Astrocyte (in vitro differentiated cells and primary cell): ENCODE data around the gene ADGRD1. TPM values are rescaled to one million over a fixed set of nuclear protein-coding genes. Genes with fewer than 3 reads are reported as not detected.

Experiments used
- DNase-seq: peaks from one replicate; pipeline ENCODE4 v3.0.0-alpha.2; 2010; ENCODE audit warnings: low read depth
- FAIRE-seq: peaks from 2 replicates; lab custom pipeline; 2011; peaks lifted over from hg19 to GRCh38; lab: Jason Lieb, UNC
- H2AFZ ChIP-seq: 2 replicates; pipeline ENCODE4 v1.6.0; 2012; ENCODE audit warnings: low read depth, low read length, inconsistent platforms
- H3K27ac ChIP-seq: 2 replicates; pipeline ENCODE4 v1.5.1; 2011; ENCODE audit warnings: low read depth, low read length, inconsistent platforms
- H3K27me3 ChIP-seq: 2 replicates; pipeline ENCODE4 v1.6.0; 2011; ENCODE audit warnings: low read length, inconsistent platforms; ENCODE audit not compliant: insufficient read depth
- H3K36me3 ChIP-seq: 2 replicates; pipeline ENCODE4 v1.5.1; 2011; ENCODE audit warnings: low read length, inconsistent platforms; ENCODE audit not compliant: insufficient read depth
- H3K4me1 ChIP-seq: 2 replicates; pipeline ENCODE4 v1.5.1; 2011; ENCODE audit warnings: low read length, inconsistent platforms; ENCODE audit not compliant: insufficient read depth
- H3K4me2 ChIP-seq: 2 replicates; pipeline ENCODE4 v1.6.0; 2012; ENCODE audit warnings: low read length, inconsistent platforms
- H3K4me3 ChIP-seq: 2 replicates; pipeline ENCODE4 v1.5.1; 2011; ENCODE audit warnings: low read depth, mild to moderate bottlenecking, low read length, inconsistent platforms; ENCODE audit not compliant: insufficient read depth
- H3K79me2 ChIP-seq: 2 replicates; pipeline ENCODE4 v1.6.0; 2012; ENCODE audit warnings: mild to moderate bottlenecking, low read length, inconsistent platforms; ENCODE audit not compliant: insufficient read depth
- H3K9ac ChIP-seq: 2 replicates; pipeline ENCODE4 v1.6.0; 2012; ENCODE audit warnings: mild to moderate bottlenecking, low read length, inconsistent platforms
- H3K9me3 ChIP-seq: 2 replicates; pipeline ENCODE4 v1.5.1; 2012; ENCODE audit warnings: low read depth, mild to moderate bottlenecking, low read length, inconsistent platforms; ENCODE audit not compliant: insufficient read depth
- H4K20me1 ChIP-seq: 2 replicates; pipeline ENCODE4 v1.6.0; 2012; ENCODE audit warnings: low read length, inconsistent platforms; ENCODE audit not compliant: insufficient read depth
- H3K27ac Mint-ChIP-seq: one replicate; pipeline ENCODE4 v1.8.0; 2021; ENCODE audit warnings: mild to moderate bottlenecking, mixed read lengths; ENCODE audit not compliant: unreplicated experiment
- H3K27me3 Mint-ChIP-seq: one replicate; pipeline ENCODE4 v1.8.0; 2021; ENCODE audit warnings: low read depth, mixed read lengths; ENCODE audit not compliant: unreplicated experiment
- H3K36me3 Mint-ChIP-seq: one replicate; pipeline ENCODE4 v1.8.0; 2021; ENCODE audit warnings: low read depth, mixed read lengths; ENCODE audit not compliant: unreplicated experiment
- H3K4me1 Mint-ChIP-seq: one replicate; pipeline ENCODE4 v1.8.0; 2021; ENCODE audit warnings: low read depth, mixed read lengths; ENCODE audit not compliant: unreplicated experiment
- H3K4me3 Mint-ChIP-seq: one replicate; pipeline ENCODE4 v1.8.0; 2021; ENCODE audit warnings: mild to moderate bottlenecking, moderate library complexity, mixed read lengths; ENCODE audit not compliant: unreplicated experiment
- H3K9me3 Mint-ChIP-seq: one replicate; pipeline ENCODE4 v1.8.0; 2021; ENCODE audit warnings: mild to moderate bottlenecking, mixed read lengths; ENCODE audit not compliant: unreplicated experiment
- CTCF ChIP-seq: IDR thresholded peaks from 2 replicates; pipeline ENCODE4 v1.5.1; 2011; ENCODE audit warnings: low read depth, mild to moderate bottlenecking, inconsistent platforms, low read length, moderate library complexity; ENCODE audit not compliant: insufficient read depth
- EZH2 ChIP-seq: IDR thresholded peaks from 2 replicates; pipeline ENCODE4 v1.6.1; 2012; ENCODE audit warnings: mild to moderate bottlenecking, low read length, inconsistent platforms; ENCODE audit not compliant: insufficient read depth
- total RNA-seq: library from RNA; stranded (reverse); gene quantifications from 2 replicates; pipeline ENCODE4 v1.2.1, GENCODE V29; 2021

Gene ADGRD1
- total RNA-seq, 1 donor from 2014 or later, result 3.0 TPM

- no peak overlapping the region for H3K9ac ChIP-seq
- no peaks in the 10 kb centered on the region for H3K4me1 ChIP-seq
- no peaks in the 10 kb centered on the region for H3K36me3 Mint-ChIP-seq
- H3K4me1 Mint-ChIP-seq, result no peaks in the 10 kb centered on the region
- no peak overlapping the region for H2AFZ ChIP-seq
- no peak overlapping the region for H3K4me3 Mint-ChIP-seq
- peaks cover 37% of the 10 kb centered on the region for H3K27me3 Mint-ChIP-seq
- DNase-seq, result no peak
- no peaks in the 10 kb centered on the region for H3K79me2 ChIP-seq
- TF ChIP-seq CTCF, result no peak
- no peak for TF ChIP-seq EZH2
- peaks cover 4% of the 10 kb centered on the region for H3K9me3 ChIP-seq
- no peak overlapping the region for H3K4me2 ChIP-seq
- no peak overlapping the region for H3K27ac ChIP-seq
- H3K9me3 Mint-ChIP-seq, result no peaks in the 10 kb centered on the region
- no peak overlapping the region for H3K4me3 ChIP-seq
- H3K27ac Mint-ChIP-seq, result no peak overlapping the region
- FAIRE-seq, result no peak
- no peaks in the 10 kb centered on the region for H4K20me1 ChIP-seq
- H3K27me3 ChIP-seq, result no peaks in the 10 kb centered on the region
- no peaks in the 10 kb centered on the region for H3K36me3 ChIP-seq
These were observed 94.9 kb downstream of the ADGRD1 start for GRCh38 chr12:131048611-131048990.

GRCh38 chr12:131049002-131049401 is 95.3 kb downstream of the ADGRD1 start:
- TF ChIP-seq CTCF (no peak), EZH2 (no peak)
- Histone ChIP-seq H2AFZ (no peak overlapping the region), H3K9me3 (peaks cover 4% of the 10 kb centered on the region)

GRCh38 chr12:131049549-131050339 is 96.0 kb downstream of the ADGRD1 start:
- no peaks in the 10 kb centered on the region for H4K20me1 ChIP-seq
- H3K27ac ChIP-seq, result no peak overlapping the region
- peaks cover 36% of the 10 kb centered on the region for H3K27me3 Mint-ChIP-seq
- no peak overlapping the region for H3K4me3 ChIP-seq
- H2AFZ ChIP-seq, result no peak overlapping the region
- no peak overlapping the region for H3K4me2 ChIP-seq
- no peaks in the 10 kb centered on the region for H3K4me1 ChIP-seq
- DNase-seq (no peak), FAIRE-seq (no peak)
- no peak overlapping the region for H3K27ac Mint-ChIP-seq
- H3K79me2 ChIP-seq, result no peaks in the 10 kb centered on the region
- H3K9me3 ChIP-seq, result peaks cover 4% of the 10 kb centered on the region
- no peaks in the 10 kb centered on the region for H3K27me3 ChIP-seq
- H3K36me3 Mint-ChIP-seq, result no peaks in the 10 kb centered on the region
- H3K4me1 Mint-ChIP-seq, result no peaks in the 10 kb centered on the region
- no peak overlapping the region for H3K9ac ChIP-seq
- H3K4me3 Mint-ChIP-seq, result no peak overlapping the region
- no peaks in the 10 kb centered on the region for H3K9me3 Mint-ChIP-seq
- TF ChIP-seq EZH2 (no peak), CTCF (no peak)
- H3K36me3 ChIP-seq, result no peaks in the 10 kb centered on the region

More at GRCh38 chr12:131049002-131049401, 95.3 kb downstream of the ADGRD1 start:
- Mint-ChIP-seq H3K27me3 (peaks cover 37% of the 10 kb centered on the region), H3K4me1 (no peaks in the 10 kb centered on the region), H3K9me3 (no peaks in the 10 kb centered on the region), H3K4me3 (no peak overlapping the region), H3K27ac (no peak overlapping the region), H3K36me3 (no peaks in the 10 kb centered on the region)
- DNase-seq, result no peak
- Histone ChIP-seq H3K27me3 (no peaks in the 10 kb centered on the region), H3K4me2 (no peak overlapping the region), H4K20me1 (no peaks in the 10 kb centered on the region), H3K4me3 (no peak overlapping the region), H3K4me1 (no peaks in the 10 kb centered on the region), H3K36me3 (no peaks in the 10 kb centered on the region), H3K79me2 (no peaks in the 10 kb centered on the region), H3K27ac (no peak overlapping the region), H3K9ac (no peak overlapping the region)
- FAIRE-seq, result no peak
